ENCODE measurements around the gene SCN10A. TPM values are rescaled to one million over a fixed set of nuclear protein-coding genes. Genes with fewer than 3 reads are reported as not detected.

SCN10A gene
- total RNA-seq, 2 donors from 2014 or later = not detected

- Histone ChIP-seq H3K9me3 (no peaks in the 10 kb centered on the region), H3K27me3 (no peaks in the 10 kb centered on the region), H3K4me3 (no peak overlapping the region), H3K36me3 (replicated peaks in 1 of 2; ENCODE audit: insufficient read depth in 1 of 2, low read depth in 2 of 2) (no peaks in the 10 kb centered on the region), H3K4me1 (no peaks in the 10 kb centered on the region), H3K27ac (no peak overlapping the region)
- intact Hi-C loops (cut with DNase I) = no loop called here
- ATAC-seq (no peak), DNase-seq (no peak)
- TF ChIP-seq POLR2A (IDR thresholded peaks at IDR 0.05) = no peak
- no peak for TF ChIP-seq CTCF (IDR thresholded peaks at IDR 0.05)
- 48 to 51% methylated on average over 3 of the region's 3 CpGs for WGBS, 2 donors
Measured at GRCh38 chr3:38763569-38763968, 52.4 kb downstream of the SCN10A start.

- DNase-seq (no peak), ATAC-seq (no peak)
- no peaks in the 10 kb centered on the region for H3K36me3 ChIP-seq (replicated peaks in 1 of 2; ENCODE audit: insufficient read depth in 1 of 2, low read depth in 2 of 2)
- H3K9me3 ChIP-seq = no peaks in the 10 kb centered on the region
- WGBS, 2 donors = 74 to 79% methylated on average over 3 of the region's 3 CpGs
- no peak overlapping the region for H3K4me3 ChIP-seq
- intact Hi-C loops (cut with DNase I) = no loop called here
- H3K4me1 ChIP-seq = no peaks in the 10 kb centered on the region
- H3K27me3 ChIP-seq = no peaks in the 10 kb centered on the region
- TF ChIP-seq POLR2A (IDR thresholded peaks at IDR 0.05) = no peak
- TF ChIP-seq CTCF (IDR thresholded peaks at IDR 0.05) = no peak
- no peak overlapping the region for H3K27ac ChIP-seq
Measured at GRCh38 chr3:38758557-38758956, 57.5 kb downstream of the SCN10A start.

GRCh38 chr3:38757721-38758120 is 58.3 kb downstream of the SCN10A start:
- intact Hi-C loops (cut with DNase I) = no loop called here
- DNase-seq = no peak
- 39 to 42% methylated on average over 4 of the region's 4 CpGs for WGBS, 2 donors

GRCh38 chr3:38756892-38757291 is 59.1 kb downstream of the SCN10A start:
- ATAC-seq = no peak
- Histone ChIP-seq H3K9me3 (no peaks in the 10 kb centered on the region), H3K27ac (no peak overlapping the region), H3K4me3 (no peak overlapping the region), H3K27me3 (no peaks in the 10 kb centered on the region), H3K4me1 (no peaks in the 10 kb centered on the region), H3K36me3 (replicated peaks in 1 of 2; ENCODE audit: insufficient read depth in 1 of 2, low read depth in 2 of 2) (no peaks in the 10 kb centered on the region)
- no peak for TF ChIP-seq CTCF (IDR thresholded peaks at IDR 0.05)
- no peak for TF ChIP-seq POLR2A (IDR thresholded peaks at IDR 0.05)
- intact Hi-C loops (cut with DNase I) = no loop called here
- no peak for DNase-seq
- WGBS, 2 donors = 66% methylated on average over 5 of the region's 5 CpGs

More at GRCh38 chr3:38757721-38758120, 58.3 kb downstream of the SCN10A start:
- Histone ChIP-seq H3K4me1 (no peaks in the 10 kb centered on the region), H3K9me3 (no peaks in the 10 kb centered on the region), H3K27ac (no peak overlapping the region), H3K36me3 (replicated peaks in 1 of 2; ENCODE audit: insufficient read depth in 1 of 2, low read depth in 2 of 2) (no peaks in the 10 kb centered on the region), H3K27me3 (no peaks in the 10 kb centered on the region), H3K4me3 (no peak overlapping the region)
- no peak for ATAC-seq
- no peak for TF ChIP-seq CTCF (IDR thresholded peaks at IDR 0.05)
- TF ChIP-seq POLR2A (IDR thresholded peaks at IDR 0.05) = no peak

- no peak for TF ChIP-seq CTCF (IDR thresholded peaks at IDR 0.05)
- Histone ChIP-seq H3K4me1 (no peaks in the 10 kb centered on the region), H3K9me3 (no peaks in the 10 kb centered on the region), H3K36me3 (replicated peaks in 1 of 2; ENCODE audit: insufficient read depth in 1 of 2, low read depth in 2 of 2) (no peaks in the 10 kb centered on the region), H3K27me3 (no peaks in the 10 kb centered on the region), H3K27ac (no peak overlapping the region), H3K4me3 (no peak overlapping the region)
- DNase-seq (no peak), ATAC-seq (no peak)
- 35 to 41% methylated on average over 5 of the region's 5 CpGs for WGBS, 2 donors
- intact Hi-C loops (cut with DNase I) = no loop called here
Measured at GRCh38 chr3:38755130-38755529, 60.9 kb downstream of the SCN10A start.

Data from body of pancreas (tissue), 4 donors.